Measurements from ENCODE around the gene SYT7.

GRCh38 chr11:61491736-61492395 is 89.0 kb downstream of the SYT7 start:
- TF ChIP-seq CTCF (IDR thresholded peaks at IDR 0.05) (no peak), POLR2A (IDR thresholded peaks at IDR 0.05) (no peak)

Measured in thyroid gland (tissue), 4 donors.